ENCODE data around the gene MAGI1. TPM values are rescaled to one million over a fixed set of nuclear protein-coding genes. Genes with fewer than 3 reads are reported as not detected.

The MAGI1 gene
- total RNA-seq, 3 donors from 2014 or later (not counting 1 experiment from before 2014, with no cell fraction given) = not detected

GRCh38 chr3:65564483-65564882, 474.2 kb downstream of the MAGI1 start:
- Histone ChIP-seq H3K27ac (ENCODE audit: low read length) (no peak overlapping the region), H3K4me1 (ENCODE audit: control insufficient read depth, insufficient read depth, low read length) (no peaks in the 10 kb centered on the region), H3K27me3 (ENCODE audit: control insufficient read depth, insufficient read depth, low read length) (no peaks in the 10 kb centered on the region), H3K9me3 (ENCODE audit: control insufficient read depth, insufficient read depth, low read length) (no peaks in the 10 kb centered on the region), H3K4me3 (ENCODE audit: low read length) (no peak overlapping the region), H3K36me3 (ENCODE audit: control insufficient read depth, insufficient read depth, low read length) (no peaks in the 10 kb centered on the region)
- TF ChIP-seq, protein P1, sequence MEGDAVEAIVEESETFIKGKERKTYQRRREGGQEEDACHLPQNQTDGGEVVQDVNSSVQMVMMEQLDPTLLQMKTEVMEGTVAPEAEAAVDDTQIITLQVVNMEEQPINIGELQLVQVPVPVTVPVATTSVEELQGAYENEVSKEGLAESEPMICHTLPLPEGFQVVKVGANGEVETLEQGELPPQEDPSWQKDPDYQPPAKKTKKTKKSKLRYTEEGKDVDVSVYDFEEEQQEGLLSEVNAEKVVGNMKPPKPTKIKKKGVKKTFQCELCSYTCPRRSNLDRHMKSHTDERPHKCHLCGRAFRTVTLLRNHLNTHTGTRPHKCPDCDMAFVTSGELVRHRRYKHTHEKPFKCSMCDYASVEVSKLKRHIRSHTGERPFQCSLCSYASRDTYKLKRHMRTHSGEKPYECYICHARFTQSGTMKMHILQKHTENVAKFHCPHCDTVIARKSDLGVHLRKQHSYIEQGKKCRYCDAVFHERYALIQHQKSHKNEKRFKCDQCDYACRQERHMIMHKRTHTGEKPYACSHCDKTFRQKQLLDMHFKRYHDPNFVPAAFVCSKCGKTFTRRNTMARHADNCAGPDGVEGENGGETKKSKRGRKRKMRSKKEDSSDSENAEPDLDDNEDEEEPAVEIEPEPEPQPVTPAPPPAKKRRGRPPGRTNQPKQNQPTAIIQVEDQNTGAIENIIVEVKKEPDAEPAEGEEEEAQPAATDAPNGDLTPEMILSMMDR (IDR thresholded peaks at IDR 0.05) = no peak
- intact Hi-C loops (cut with micrococcal nuclease) = no loop called here
- no peak for ATAC-seq
- DNase-seq = no peak
- H3K4me3 Mint-ChIP-seq = no peak overlapping the region
- WGBS (ENCODE audit: insufficient coverage) = 80% methylated on average over 3 of the region's 3 CpGs
- no peaks in the 10 kb centered on the region for H3K36me3 Mint-ChIP-seq
- H3K27ac Mint-ChIP-seq = no peak overlapping the region
- no peaks in the 10 kb centered on the region for H3K27me3 Mint-ChIP-seq (ENCODE audit: low read depth in 2 of 2)
- H3K4me1 Mint-ChIP-seq = no peaks in the 10 kb centered on the region
- peaks cover 2% of the 10 kb centered on the region in 2 donors for H3K9me3 Mint-ChIP-seq

GRCh38 chr3:65563861-65564260, 474.9 kb downstream of the MAGI1 start:
- Mint-ChIP-seq H3K9me3 (peaks cover 0 to 2% of the 10 kb centered on the region in 2 donors), H3K4me3 (no peak overlapping the region), H3K4me1 (no peaks in the 10 kb centered on the region), H3K36me3 (no peaks in the 10 kb centered on the region), H3K27me3 (ENCODE audit: low read depth in 2 of 2) (no peaks in the 10 kb centered on the region), H3K27ac (no peak overlapping the region)
- no peaks in the 10 kb centered on the region for H3K27me3 ChIP-seq (ENCODE audit: control insufficient read depth, insufficient read depth, low read length)
- ATAC-seq (no peak), DNase-seq (no peak)
- no peaks in the 10 kb centered on the region for H3K4me1 ChIP-seq (ENCODE audit: control insufficient read depth, insufficient read depth, low read length)
- TF ChIP-seq, protein P1 (IDR thresholded peaks at IDR 0.05) = no peak
- no peaks in the 10 kb centered on the region for H3K36me3 ChIP-seq (ENCODE audit: control insufficient read depth, insufficient read depth, low read length)
- H3K27ac ChIP-seq (ENCODE audit: low read length) = no peak overlapping the region
- intact Hi-C loops (cut with micrococcal nuclease) = no loop called here
- no peaks in the 10 kb centered on the region for H3K9me3 ChIP-seq (ENCODE audit: control insufficient read depth, insufficient read depth, low read length)
- 89% methylated on average over 5 of the region's 5 CpGs for WGBS (ENCODE audit: insufficient coverage)
- no peak overlapping the region for H3K4me3 ChIP-seq (ENCODE audit: low read length)

DNA sequence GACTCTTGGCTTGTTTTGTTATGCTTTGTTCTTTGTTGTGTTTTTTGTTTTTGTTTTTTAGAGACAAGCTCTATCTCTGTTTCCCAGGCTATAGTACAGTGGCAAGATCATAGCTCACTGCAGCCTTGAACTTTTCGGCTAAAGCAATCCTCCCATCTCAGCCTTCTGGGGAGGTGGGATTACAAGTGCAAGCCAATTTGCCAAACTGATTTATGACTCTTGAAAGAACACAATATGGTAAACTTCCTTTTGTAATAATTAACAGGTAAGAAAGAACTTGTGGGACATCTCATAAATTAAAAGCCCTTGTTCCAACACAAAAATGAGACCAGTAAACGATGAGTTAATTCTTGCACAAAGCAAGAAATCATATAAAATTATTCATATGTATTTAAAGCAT, 476.3 kb downstream of the MAGI1 start:
- intact Hi-C loops (cut with micrococcal nuclease) = no loop called here
- Mint-ChIP-seq H3K27ac (no peak overlapping the region), H3K4me1 (no peaks in the 10 kb centered on the region), H3K9me3 (peaks cover 0 to 2% of the 10 kb centered on the region in 2 donors), H3K4me3 (no peak overlapping the region), H3K36me3 (no peaks in the 10 kb centered on the region), H3K27me3 (ENCODE audit: low read depth in 2 of 2) (no peaks in the 10 kb centered on the region)
- H3K36me3 ChIP-seq (ENCODE audit: control insufficient read depth, insufficient read depth, low read length) = no peaks in the 10 kb centered on the region
- no peaks in the 10 kb centered on the region for H3K4me1 ChIP-seq (ENCODE audit: control insufficient read depth, insufficient read depth, low read length)
- H3K9me3 ChIP-seq (ENCODE audit: control insufficient read depth, insufficient read depth, low read length) = no peaks in the 10 kb centered on the region
- DNase-seq = no peak
- H3K27ac ChIP-seq (ENCODE audit: low read length) = no peak overlapping the region
- TF ChIP-seq, protein P1 (IDR thresholded peaks at IDR 0.05) = no peak
- H3K27me3 ChIP-seq (ENCODE audit: control insufficient read depth, insufficient read depth, low read length) = no peaks in the 10 kb centered on the region
- no peak overlapping the region for H3K4me3 ChIP-seq (ENCODE audit: low read length)
- WGBS (ENCODE audit: insufficient coverage) = 100% methylated on average over 1 of the region's 2 CpGs
- ATAC-seq = no peak

DNA sequence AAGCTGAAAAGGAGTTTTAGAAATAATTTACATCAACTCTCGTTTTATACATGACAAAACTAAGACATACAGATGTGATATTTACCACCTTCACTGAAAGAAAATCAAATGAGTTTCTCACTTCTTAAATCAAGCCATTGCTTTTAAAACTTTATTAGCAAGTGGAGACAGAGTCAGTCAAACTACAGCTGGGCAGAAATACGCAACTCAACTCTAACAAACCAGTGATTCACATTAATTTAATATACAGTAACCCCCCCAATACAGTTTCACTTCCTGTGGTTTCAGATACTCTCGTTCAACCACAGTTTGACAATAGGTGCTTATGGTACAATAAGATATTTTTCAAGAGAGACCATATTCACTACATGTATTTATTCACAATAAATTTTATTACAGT, 477.1 kb downstream of the MAGI1 start:
- H3K27me3 Mint-ChIP-seq (ENCODE audit: low read depth in 2 of 2) = no peaks in the 10 kb centered on the region
- Histone ChIP-seq H3K27me3 (ENCODE audit: control insufficient read depth, insufficient read depth, low read length) (no peaks in the 10 kb centered on the region), H3K9me3 (ENCODE audit: control insufficient read depth, insufficient read depth, low read length) (no peaks in the 10 kb centered on the region), H3K4me1 (ENCODE audit: control insufficient read depth, insufficient read depth, low read length) (no peaks in the 10 kb centered on the region), H3K4me3 (ENCODE audit: low read length) (no peak overlapping the region), H3K36me3 (ENCODE audit: control insufficient read depth, insufficient read depth, low read length) (no peaks in the 10 kb centered on the region), H3K27ac (ENCODE audit: low read length) (no peak overlapping the region)
- no peaks in the 10 kb centered on the region for H3K4me1 Mint-ChIP-seq
- ATAC-seq (no peak), DNase-seq (no peak)
- no peak overlapping the region for H3K4me3 Mint-ChIP-seq
- no peaks in the 10 kb centered on the region for H3K36me3 Mint-ChIP-seq
- TF ChIP-seq, protein P1 (IDR thresholded peaks at IDR 0.05) = no peak
- no peak overlapping the region for H3K27ac Mint-ChIP-seq
- intact Hi-C loops (cut with micrococcal nuclease) = no loop called here
- peaks cover 0 to 2% of the 10 kb centered on the region in 2 donors for H3K9me3 Mint-ChIP-seq
- WGBS (ENCODE audit: insufficient coverage) = 55% methylated on average over 2 of the region's 3 CpGs

Measured in natural killer cell (primary cell).